ENCODE data around the gene NLGN4X. TPM values are rescaled to one million over a fixed set of nuclear protein-coding genes. Genes with fewer than 3 reads are reported as not detected.

Gene NLGN4X
- total and polyA plus RNA-seq, 2 donors (not counting 3 experiments of a cell fraction or from before 2014, with no cell fraction given), result 0.03 TPM; not detected in 1

GRCh38 chrX:6149060-6149872, 79.4 kb downstream of the NLGN4X start:
- dilution Hi-C loops (cut with MboI; ENCODE audit: extremely low pct_ligation_motif_present, low sequenced_read_pairs), result no loop called here
- Histone ChIP-seq H3K36me3 (ENCODE audit: control insufficient read depth in 2 of 2, extremely low read depth in 1 of 2, insufficient read depth in 2 of 2, low read length in 2 of 2) (no peaks in the 10 kb centered on the region), H3K4me2 (ENCODE audit: insufficient read depth, low read length) (no peak overlapping the region), H3K4me3 (replicated peaks in 1 of 3; ENCODE audit: insufficient read depth in 1 of 3, low read depth in 1 of 3, low read length in 3 of 3) (no peak overlapping the region), H4K20me1 (replicated peaks; ENCODE audit: control insufficient read depth, extremely low read depth, insufficient read depth, low read length) (no peaks in the 10 kb centered on the region), H3K9ac (replicated peaks; ENCODE audit: extremely low read depth, insufficient read depth, low read length) (no peak overlapping the region), H3K9me3 (replicated peaks; ENCODE audit: control insufficient read depth, insufficient read depth, low read length) (no peaks in the 10 kb centered on the region), H3K9me1 (replicated peaks; ENCODE audit: control insufficient read depth, extremely low read depth, insufficient read depth, low read length) (no peaks in the 10 kb centered on the region), H3K27ac (ENCODE audit: insufficient read depth, low read depth, low read length) (no peak overlapping the region), H2AFZ (ENCODE audit: low read depth, low read length) (no peak overlapping the region), H3K27me3 (ENCODE audit: control insufficient read depth in 2 of 2, insufficient read depth in 2 of 2, low read length in 2 of 2) (no peaks in the 10 kb centered on the region), H3K4me1 (ENCODE audit: control insufficient read depth, extremely low read depth, insufficient read depth, low read length) (no peaks in the 10 kb centered on the region), H3K79me2 (ENCODE audit: control insufficient read depth, insufficient read depth, low read length) (no peaks in the 10 kb centered on the region)
- DNase-seq (ENCODE audit: low read depth, low spot score) (no peak), FAIRE-seq (no peak)
- no peak for TF ChIP-seq CTCF (IDR thresholded peaks at IDR 0.05; ENCODE audit: extremely low read depth in 1 of 2, insufficient read depth in 1 of 2, low read depth in 1 of 2, low read length in 2 of 2)
- TF ChIP-seq FOS (IDR thresholded peaks at IDR 0.05; ENCODE audit: borderline replicate concordance, insufficient read depth, low read length), result no peak
- TF ChIP-seq GATA2 (IDR thresholded peaks at IDR 0.05; ENCODE audit: insufficient read depth, insufficient read length, low read depth, low read length), result no peak
- no peak for TF ChIP-seq JUN (IDR thresholded peaks at IDR 0.05; ENCODE audit: borderline replicate concordance, insufficient read depth, insufficient read length, low read depth)
- no peak for TF ChIP-seq EZH2 (IDR thresholded peaks at IDR 0.05; ENCODE audit: borderline replicate concordance, low read depth, low read length, severe bottlenecking)
- no peak for TF ChIP-seq MYC (IDR thresholded peaks at IDR 0.05; ENCODE audit: low read depth, low read length)
- TF ChIP-seq POLR2AphosphoS5 (IDR thresholded peaks at IDR 0.05; ENCODE audit: insufficient read depth, low read depth, low read length), result no peak
- no peak for TF ChIP-seq MAX (IDR thresholded peaks at IDR 0.05; ENCODE audit: insufficient read depth, insufficient read length)
- TF ChIP-seq POLR2A (IDR thresholded peaks at IDR 0.05; ENCODE audit: low read depth, low read length), result no peak
- ChIA-PET POLR2A (no interaction called here), CTCF (no interaction called here)
- intact Hi-C loops (cut with micrococcal nuclease), result no loop called here
- no TSS peak for BruUV-seq (replicated peaks)

All from endothelial cell of umbilical vein (primary cell).